GM10266 (cell line): ENCODE measurements around the gene OTUB1.
"Not testable (repeated sequence)": the region's sequence is repeated elsewhere in the genome, so short reads cannot be mapped to it uniquely, and the experiment has no call there.

Experiments
- DNase-seq: peaks from one replicate; pipeline ENCODE4 v3.0.0; 2012; ENCODE audit errors: extremely low spot score
- TF ChIP-seq, protein P1 (sequence below): IDR thresholded peaks from 2 replicates; pipeline ENCODE4 v1.5.1; 2012; ENCODE audit warnings: mild to moderate bottlenecking, low read depth; ENCODE audit not compliant: control insufficient read depth, insufficient read depth; ENCODE audit errors: missing control alignments

Gene OTUB1

DNA sequence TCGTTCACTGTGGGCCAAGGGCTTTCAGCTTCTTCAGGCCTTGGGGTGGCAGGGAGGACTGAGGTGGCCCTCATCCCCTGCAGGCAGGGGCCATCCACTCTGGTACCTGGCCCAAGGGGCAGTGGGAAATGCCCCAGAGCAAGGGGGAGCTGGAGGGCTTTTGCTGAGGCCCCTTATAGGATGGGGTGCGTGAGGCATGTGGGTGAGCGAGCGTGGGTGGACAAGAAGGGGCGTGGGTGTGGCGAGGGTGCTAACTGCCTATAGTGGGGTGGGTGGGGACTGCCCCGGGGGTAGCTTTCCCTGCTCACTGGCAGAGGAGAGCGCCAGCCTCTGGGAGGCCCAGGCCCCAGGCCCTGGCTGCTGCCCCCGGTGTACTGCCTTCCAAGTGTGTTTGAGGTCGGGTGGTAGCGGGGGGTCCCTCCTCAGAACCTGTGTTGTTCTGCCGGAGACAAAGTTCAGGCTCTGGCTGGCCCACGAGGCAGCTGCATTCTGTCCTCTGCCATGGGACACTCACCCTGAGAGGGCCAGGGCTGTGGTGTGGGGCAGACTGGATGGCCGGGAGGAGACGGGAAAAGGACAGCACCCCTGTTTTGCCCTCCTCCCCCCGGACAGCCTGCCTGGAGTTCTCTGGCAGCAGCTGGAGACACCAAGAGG is 52.9 kb downstream of the OTUB1 start:
- TF ChIP-seq, protein P1, sequence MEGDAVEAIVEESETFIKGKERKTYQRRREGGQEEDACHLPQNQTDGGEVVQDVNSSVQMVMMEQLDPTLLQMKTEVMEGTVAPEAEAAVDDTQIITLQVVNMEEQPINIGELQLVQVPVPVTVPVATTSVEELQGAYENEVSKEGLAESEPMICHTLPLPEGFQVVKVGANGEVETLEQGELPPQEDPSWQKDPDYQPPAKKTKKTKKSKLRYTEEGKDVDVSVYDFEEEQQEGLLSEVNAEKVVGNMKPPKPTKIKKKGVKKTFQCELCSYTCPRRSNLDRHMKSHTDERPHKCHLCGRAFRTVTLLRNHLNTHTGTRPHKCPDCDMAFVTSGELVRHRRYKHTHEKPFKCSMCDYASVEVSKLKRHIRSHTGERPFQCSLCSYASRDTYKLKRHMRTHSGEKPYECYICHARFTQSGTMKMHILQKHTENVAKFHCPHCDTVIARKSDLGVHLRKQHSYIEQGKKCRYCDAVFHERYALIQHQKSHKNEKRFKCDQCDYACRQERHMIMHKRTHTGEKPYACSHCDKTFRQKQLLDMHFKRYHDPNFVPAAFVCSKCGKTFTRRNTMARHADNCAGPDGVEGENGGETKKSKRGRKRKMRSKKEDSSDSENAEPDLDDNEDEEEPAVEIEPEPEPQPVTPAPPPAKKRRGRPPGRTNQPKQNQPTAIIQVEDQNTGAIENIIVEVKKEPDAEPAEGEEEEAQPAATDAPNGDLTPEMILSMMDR: no peak
- no peak for DNase-seq

DNA sequence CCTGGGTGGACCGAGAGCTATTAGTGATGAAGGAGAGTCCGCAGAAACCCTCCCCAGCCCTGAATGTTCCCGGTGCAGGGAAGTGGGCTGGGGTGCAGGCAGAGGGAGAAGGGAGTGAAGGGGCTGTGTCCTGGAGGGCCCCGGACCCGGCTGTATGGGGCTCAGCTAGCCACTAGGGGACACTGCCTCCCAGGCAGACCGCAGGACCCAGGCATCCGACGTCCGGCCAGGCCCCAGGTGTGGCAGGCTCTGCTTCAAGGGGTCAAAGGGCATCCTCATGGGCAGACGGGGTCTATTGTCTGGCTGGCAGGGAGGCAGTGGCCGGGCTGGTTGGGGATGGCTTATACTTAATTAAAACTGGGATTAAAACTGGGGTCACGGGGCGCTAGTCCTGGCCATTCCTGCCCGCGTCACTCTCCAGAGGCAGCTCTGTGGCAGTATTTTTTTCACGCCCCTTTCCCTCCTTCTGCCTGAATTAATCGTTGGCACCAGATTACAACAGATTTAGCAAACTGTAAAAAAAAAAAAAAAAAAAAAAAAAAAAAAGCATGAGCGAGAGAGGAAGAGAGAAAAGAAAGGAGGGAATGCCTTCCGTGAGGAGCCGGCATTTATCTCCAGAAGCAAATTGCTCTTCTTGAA is 54.6 kb downstream of the OTUB1 start:
- DNase-seq: no peak
- TF ChIP-seq, protein P1: no peak

DNA sequence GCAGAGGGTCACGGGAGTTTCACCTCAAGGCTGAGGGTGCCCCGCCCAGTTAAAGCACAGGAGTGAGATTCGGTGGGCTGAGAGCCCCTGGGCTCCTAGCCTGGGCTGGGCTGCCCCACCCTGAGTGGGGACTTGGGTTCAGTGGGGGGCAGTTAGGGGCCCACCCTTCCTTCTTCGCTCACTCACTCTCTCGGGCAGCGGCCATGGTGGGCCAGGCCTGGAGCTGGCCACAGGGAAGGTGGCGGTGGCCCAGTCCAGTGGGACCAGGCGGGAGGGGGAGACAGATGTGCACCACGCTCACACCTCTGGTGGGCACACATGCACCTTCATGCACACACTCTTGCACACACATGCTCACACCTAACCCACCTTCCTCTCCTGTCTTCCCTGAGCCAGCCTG is 55.6 kb downstream of the OTUB1 start:
- no peak for DNase-seq
- TF ChIP-seq, protein P1: no peak

DNA sequence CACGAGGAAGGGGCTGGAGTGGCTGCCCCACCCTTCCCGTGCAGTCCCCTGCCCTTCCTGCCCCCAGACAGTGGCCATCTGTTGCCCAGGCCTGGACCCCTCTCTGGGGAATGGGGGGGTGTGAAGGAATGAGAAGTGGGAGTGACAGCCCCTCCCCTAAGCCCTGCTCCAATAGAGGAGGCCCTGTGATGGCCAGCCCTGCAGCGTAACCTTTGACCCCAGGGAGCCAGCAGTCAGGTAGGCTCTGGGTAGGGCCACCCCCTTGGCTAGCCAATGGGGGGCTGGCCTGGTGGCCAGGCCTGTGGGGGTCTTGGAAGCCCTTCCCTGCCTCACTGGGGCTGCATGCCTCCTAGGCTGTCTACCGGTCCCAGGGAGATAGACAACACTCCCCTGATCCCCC is 56.1 kb downstream of the OTUB1 start:
- TF ChIP-seq, protein P1: no peak
- DNase-seq: no peak

DNA sequence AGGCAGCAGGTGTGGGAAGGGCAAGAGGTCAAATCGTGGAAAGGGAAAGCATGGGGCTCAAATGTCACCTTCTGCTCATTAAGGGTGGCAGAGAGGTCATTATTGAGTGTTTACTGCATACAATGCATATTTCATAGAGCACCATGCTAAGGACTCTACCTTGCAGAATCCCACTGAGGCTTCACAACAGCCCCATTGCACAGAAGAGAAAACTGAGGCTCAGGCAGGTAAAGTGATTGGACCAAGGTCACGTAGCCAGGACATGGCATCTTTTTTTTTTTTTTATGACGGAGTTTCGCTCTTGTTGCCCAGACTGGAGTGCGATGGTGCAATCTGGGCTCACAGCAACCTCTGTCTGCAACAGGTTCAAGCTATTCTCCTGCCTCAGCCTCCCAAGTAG is 57.3 kb downstream of the OTUB1 start:
- no peak for DNase-seq
- TF ChIP-seq, protein P1: no peak

DNA sequence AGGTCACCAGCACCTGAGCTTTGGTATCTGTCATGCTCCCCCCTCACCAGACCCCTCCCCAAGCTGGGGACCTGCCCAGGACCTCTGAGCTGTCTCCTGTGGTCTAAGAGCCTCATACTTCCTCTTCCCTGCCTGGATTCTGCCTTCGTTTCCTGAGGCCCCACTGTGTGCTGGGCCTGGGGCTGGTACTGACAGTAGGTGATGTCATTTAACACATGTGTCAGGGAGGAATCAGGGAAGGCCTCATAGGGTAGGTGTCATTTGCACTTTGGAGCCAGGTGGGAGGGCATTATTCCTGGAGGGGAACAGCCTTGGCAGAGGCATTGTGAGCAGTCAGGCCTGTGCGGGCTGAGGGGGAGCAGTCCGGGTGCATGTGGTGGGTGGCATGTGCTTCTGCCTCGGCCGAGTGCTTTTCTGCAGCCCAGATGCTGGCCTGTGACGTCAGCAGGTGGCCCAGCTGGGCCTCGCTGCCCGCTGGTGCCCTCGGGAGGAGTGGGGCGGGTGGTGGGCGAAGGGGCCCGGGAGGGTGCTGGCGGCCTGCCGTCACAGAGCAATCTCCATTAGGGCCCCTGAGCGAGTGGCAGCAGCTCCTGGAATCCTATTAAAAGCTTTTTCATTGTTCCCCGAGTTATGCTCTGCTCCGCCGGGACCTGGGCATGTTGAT is 58.6 kb downstream of the OTUB1 start:
- no peak for DNase-seq
- TF ChIP-seq, protein P1: no peak

DNA sequence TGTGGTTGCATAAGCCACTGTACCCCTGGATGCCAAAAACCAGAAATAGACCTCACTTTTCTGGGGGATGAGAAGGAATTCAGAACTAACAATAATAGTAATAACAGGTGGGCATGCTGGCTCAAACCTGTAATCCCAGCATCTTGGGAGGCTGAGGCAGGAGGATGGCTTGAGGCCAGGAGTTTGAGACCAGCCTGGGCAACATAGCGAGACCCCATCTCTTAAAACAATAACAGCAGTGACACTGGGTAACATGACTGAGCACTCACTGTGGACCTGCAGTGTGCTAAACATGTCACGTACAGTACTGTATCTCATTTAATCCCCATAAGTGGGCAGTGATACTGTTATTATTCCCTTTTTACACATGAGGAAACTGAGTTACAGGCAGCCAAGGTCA is 59.5 kb downstream of the OTUB1 start:
- no peak for DNase-seq
- TF ChIP-seq, protein P1: no peak

DNA sequence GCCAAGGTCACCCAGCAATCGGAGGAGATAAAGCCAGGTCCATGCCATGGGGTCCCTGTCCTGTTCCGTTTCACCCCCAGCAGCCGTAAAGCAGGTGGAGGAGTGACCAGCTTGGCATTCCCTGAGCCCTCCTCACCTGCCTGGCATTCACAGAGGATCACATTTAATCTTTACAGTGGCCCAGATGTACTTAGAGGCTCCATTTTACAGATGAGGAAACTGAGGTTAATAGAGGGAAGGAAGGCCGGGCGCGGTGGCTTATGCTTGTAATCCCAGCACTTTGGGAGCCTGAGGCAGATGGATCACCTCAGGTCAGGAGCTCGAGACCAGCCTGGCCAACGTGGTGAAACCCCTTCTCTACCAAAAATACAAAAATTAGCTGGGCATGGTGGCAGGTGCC is 61.1 kb downstream of the OTUB1 start:
- not testable (repeated sequence) for DNase-seq
